Neural cell (in vitro differentiated cells): ENCODE measurements around the gene BRICD5. TPM values are rescaled to one million over a fixed set of nuclear protein-coding genes. Genes with fewer than 3 reads are reported as not detected.

Source experiments
- H2AFZ ChIP-seq: fragments of 200-600, 300-800 bp; sonication (generic), shearing (Covaris generic); 2 replicates; pipeline ENCODE4 v1.6.0; 2014; ENCODE audit warnings: low read depth, mild to moderate bottlenecking, antibody characterized with exemption, low read length, moderate library complexity
- H3F3A ChIP-seq: fragments of 200-600 bp; shearing (Covaris generic); 2 replicates; pipeline ENCODE4 v1.6.1; 2016; ENCODE audit warnings: mild to moderate bottlenecking, moderate library complexity, mixed read lengths, antibody characterized with exemption, low read length; ENCODE audit not compliant: insufficient read depth, poor library complexity, severe bottlenecking
- H3K27ac ChIP-seq: fragments of 200-600, 300-800 bp; sonication (generic), shearing (Covaris generic); 2 replicates; pipeline ENCODE4 v1.5.1; 2014; ENCODE audit warnings: mild to moderate bottlenecking, low read length, moderate library complexity
- H3K27me3 ChIP-seq: fragments of 300-800, 200-600 bp; sonication (generic), shearing (Covaris generic); 2 replicates; pipeline ENCODE4 v1.6.0; 2014; ENCODE audit warnings: mild to moderate bottlenecking, low read depth, low read length, moderate library complexity; ENCODE audit not compliant: insufficient read depth
- H3K36me3 ChIP-seq: fragments of 300-800, 200-600 bp; sonication (generic), shearing (Covaris generic); 2 replicates; pipeline ENCODE4 v1.5.1; 2014; ENCODE audit warnings: mild to moderate bottlenecking, antibody characterized with exemption, low read length, moderate library complexity; ENCODE audit not compliant: insufficient read depth
- H3K4me2 ChIP-seq: fragments of 300-800, 200-600 bp; sonication (generic), shearing (Covaris generic); 2 replicates; pipeline ENCODE4 v1.6.0; 2014; ENCODE audit warnings: mild to moderate bottlenecking, low read length
- H3K4me3 ChIP-seq: fragments of 300-800, 200-600 bp; sonication (generic), shearing (Covaris generic); 2 replicates; pipeline ENCODE4 v1.5.1; 2014; ENCODE audit warnings: mild to moderate bottlenecking, low read length, moderate library complexity
- H3K79me2 ChIP-seq: fragments of 200-600 bp; shearing (Covaris generic); replicated peaks from 2 replicates; pipeline ENCODE4 v1.6.0; 2014; ENCODE audit warnings: mild to moderate bottlenecking, low read length, moderate library complexity; ENCODE audit not compliant: insufficient read depth
- H3K9ac ChIP-seq: fragments of 300-800, 200-600 bp; sonication (generic), shearing (Covaris generic); 2 replicates; pipeline ENCODE4 v1.6.1; 2016; ENCODE audit warnings: mild to moderate bottlenecking, low read length, mixed read lengths
- H3K9me2 ChIP-seq: fragments of 200-600 bp; shearing (Covaris generic); 2 replicates; pipeline ENCODE4 v1.6.1; 2016; ENCODE audit warnings: mild to moderate bottlenecking, low read length, mixed read lengths; ENCODE audit not compliant: insufficient read depth
- H3K9me3 ChIP-seq: fragments of 200-600, 300-800 bp; sonication (generic), shearing (Covaris generic); 2 replicates; pipeline ENCODE4 v1.6.1; 2016; ENCODE audit warnings: mild to moderate bottlenecking, mixed run types, low read length, moderate library complexity, mixed read lengths
- H4K20me1 ChIP-seq: fragments of 200-600 bp; shearing (Covaris generic); 2 replicates; pipeline ENCODE4 v1.6.1; 2016; ENCODE audit warnings: mild to moderate bottlenecking, mixed run types; ENCODE audit not compliant: insufficient read depth
- CTCF ChIP-seq: fragments of 450-650 bp; IDR thresholded peaks from 2 replicates; pipeline ENCODE4 v1.5.1; 2014; ENCODE audit warnings: antibody characterized with exemption, mild to moderate bottlenecking, moderate library complexity; ENCODE audit not compliant: poor library complexity, severe bottlenecking
- EP300 ChIP-seq: fragments of 450-650 bp; conservative IDR thresholded peaks from 2 replicates; pipeline ENCODE4 v1.6.1; 2014; ENCODE audit warnings: antibody characterized with exemption, mild to moderate bottlenecking, moderate library complexity; ENCODE audit not compliant: poor library complexity, severe bottlenecking
- EZH2 ChIP-seq: fragments of 200-600, 300-800 bp; shearing (Covaris generic), sonication (generic); IDR thresholded peaks from 2 replicates; pipeline ENCODE4 v1.6.1; 2014; ENCODE audit warnings: antibody characterized with exemption, low read length, borderline replicate concordance, mild to moderate bottlenecking; ENCODE audit not compliant: insufficient read depth, poor library complexity, severe bottlenecking
- MXI1 ChIP-seq: fragments of 450-650 bp; conservative IDR thresholded peaks from 2 replicates; pipeline ENCODE4 v1.6.1; 2014; ENCODE audit warnings: antibody characterized with exemption, mild to moderate bottlenecking; ENCODE audit not compliant: poor library complexity, severe bottlenecking
- POLR2AphosphoS5 ChIP-seq: IDR thresholded peaks from 2 replicates; pipeline ENCODE4 v1.6.1; 2012
- RAD21 ChIP-seq: fragments of 450-650 bp; conservative IDR thresholded peaks from 2 replicates; pipeline ENCODE4 v1.6.1; 2014; ENCODE audit warnings: antibody characterized with exemption, mild to moderate bottlenecking, moderate library complexity
- SMC3 ChIP-seq: fragments of 450-650 bp; conservative IDR thresholded peaks from 2 replicates; pipeline ENCODE4 v1.6.1; 2014; ENCODE audit warnings: antibody characterized with exemption, mild to moderate bottlenecking, moderate library complexity; ENCODE audit not compliant: poor library complexity
- TAF1 ChIP-seq: IDR thresholded peaks from 2 replicates; pipeline ENCODE4 v1.6.1; 2012; ENCODE audit warnings: low read depth
- polyA plus RNA-seq: library from polyadenylated mRNA; depleted of rRNA; stranded (reverse); fragments of >200 nt; gene quantifications from 2 replicates; pipeline ENCODE4 v1.2.3, GENCODE V29; 2014
- TF ChIP-seq, protein P1 (sequence below): IDR thresholded peaks from 2 replicates; pipeline ENCODE4 v1.6.1; 2012; ENCODE audit warnings: borderline replicate concordance

Gene BRICD5
- polyA plus RNA-seq, 1 donor from 2014 or later: 39.2 TPM

- Histone ChIP-seq H3K9ac (no peak overlapping the region), H3K4me2 (no peak overlapping the region), H3K36me3 (no peaks in the 10 kb centered on the region), H3F3A (no peaks in the 10 kb centered on the region), H3K79me2 (no peaks in the 10 kb centered on the region), H3K27ac (no peak overlapping the region), H3K9me2 (no peaks in the 10 kb centered on the region), H3K9me3 (no peaks in the 10 kb centered on the region), H3K27me3 (peaks cover 15% of the 10 kb centered on the region), H3K4me3 (no peak overlapping the region), H4K20me1 (no peaks in the 10 kb centered on the region), H2AFZ (no peak overlapping the region)
- TF ChIP-seq MXI1 (no peak), RAD21 (no peak), EP300 (no peak), TAF1 (no peak), CTCF (no peak), EZH2 (no peak), SMC3 (no peak), POLR2AphosphoS5 (no peak)
- TF ChIP-seq, protein P1, sequence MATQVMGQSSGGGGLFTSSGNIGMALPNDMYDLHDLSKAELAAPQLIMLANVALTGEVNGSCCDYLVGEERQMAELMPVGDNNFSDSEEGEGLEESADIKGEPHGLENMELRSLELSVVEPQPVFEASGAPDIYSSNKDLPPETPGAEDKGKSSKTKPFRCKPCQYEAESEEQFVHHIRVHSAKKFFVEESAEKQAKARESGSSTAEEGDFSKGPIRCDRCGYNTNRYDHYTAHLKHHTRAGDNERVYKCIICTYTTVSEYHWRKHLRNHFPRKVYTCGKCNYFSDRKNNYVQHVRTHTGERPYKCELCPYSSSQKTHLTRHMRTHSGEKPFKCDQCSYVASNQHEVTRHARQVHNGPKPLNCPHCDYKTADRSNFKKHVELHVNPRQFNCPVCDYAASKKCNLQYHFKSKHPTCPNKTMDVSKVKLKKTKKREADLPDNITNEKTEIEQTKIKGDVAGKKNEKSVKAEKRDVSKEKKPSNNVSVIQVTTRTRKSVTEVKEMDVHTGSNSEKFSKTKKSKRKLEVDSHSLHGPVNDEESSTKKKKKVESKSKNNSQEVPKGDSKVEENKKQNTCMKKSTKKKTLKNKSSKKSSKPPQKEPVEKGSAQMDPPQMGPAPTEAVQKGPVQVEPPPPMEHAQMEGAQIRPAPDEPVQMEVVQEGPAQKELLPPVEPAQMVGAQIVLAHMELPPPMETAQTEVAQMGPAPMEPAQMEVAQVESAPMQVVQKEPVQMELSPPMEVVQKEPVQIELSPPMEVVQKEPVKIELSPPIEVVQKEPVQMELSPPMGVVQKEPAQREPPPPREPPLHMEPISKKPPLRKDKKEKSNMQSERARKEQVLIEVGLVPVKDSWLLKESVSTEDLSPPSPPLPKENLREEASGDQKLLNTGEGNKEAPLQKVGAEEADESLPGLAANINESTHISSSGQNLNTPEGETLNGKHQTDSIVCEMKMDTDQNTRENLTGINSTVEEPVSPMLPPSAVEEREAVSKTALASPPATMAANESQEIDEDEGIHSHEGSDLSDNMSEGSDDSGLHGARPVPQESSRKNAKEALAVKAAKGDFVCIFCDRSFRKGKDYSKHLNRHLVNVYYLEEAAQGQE: no peak
Observed at GRCh38 chr16:2238150-2238837, 27.6 kb upstream of the BRICD5 start.

GRCh38 chr16:2237493-2238149 is 27.0 kb upstream of the BRICD5 start:
- Histone ChIP-seq H3K9me2 (no peaks in the 10 kb centered on the region), H3K4me2 (no peak overlapping the region), H3K9ac (no peak overlapping the region), H3K9me3 (no peaks in the 10 kb centered on the region), H3K27ac (no peak overlapping the region), H3K36me3 (no peaks in the 10 kb centered on the region), H3K4me3 (no peak overlapping the region), H4K20me1 (no peaks in the 10 kb centered on the region), H2AFZ (no peak overlapping the region), H3K79me2 (no peaks in the 10 kb centered on the region), H3F3A (no peaks in the 10 kb centered on the region), H3K27me3 (peaks cover 15% of the 10 kb centered on the region)
- no peak for TF ChIP-seq POLR2AphosphoS5
